Neural progenitor cell (in vitro differentiated cells): ENCODE measurements around the gene KCNC2. TPM values are rescaled to one million over a fixed set of nuclear protein-coding genes. Genes with fewer than 3 reads are reported as not detected.

ENCODE experiments used
- DNase-seq: peaks from one replicate; pipeline ENCODE4 v3.0.0-alpha.2; 2016; ENCODE audit warnings: low spot score
- H2AFZ ChIP-seq: fragments of 200-600 bp; sonication (generic); replicated peaks from 2 replicates; pipeline ENCODE4 v1.6.1; 2016; ENCODE audit warnings: antibody characterized with exemption
- H3F3A ChIP-seq: fragments of 200-600 bp; sonication (generic); 2 replicates; pipeline ENCODE4 v1.6.1; 2016; ENCODE audit warnings: antibody characterized with exemption, low read depth
- H3K27ac ChIP-seq: fragments of 200-600 bp; sonication (generic); 2 replicates; pipeline ENCODE4 v1.5.1; 2016; ENCODE audit warnings: mild to moderate bottlenecking
- H3K27me3 ChIP-seq: fragments of 200-600 bp; sonication (generic); 2 replicates; pipeline ENCODE4 v1.6.1; 2016; ENCODE audit warnings: mild to moderate bottlenecking, moderate library complexity
- H3K36me3 ChIP-seq: fragments of 200-600 bp; sonication (generic); 2 replicates; pipeline ENCODE4 v1.5.1; 2016
- H3K4me1 ChIP-seq: fragments of 200-600 bp; sonication (generic); 2 replicates; pipeline ENCODE4 v1.6.1; 2016; ENCODE audit warnings: mixed run types
- H3K4me2 ChIP-seq: fragments of 200-600 bp; sonication (generic); 2 replicates; pipeline ENCODE4 v1.6.1; 2016
- H3K4me3 ChIP-seq: fragments of 200-600 bp; sonication (generic); 2 replicates; pipeline ENCODE4 v1.5.1; 2016
- H3K79me2 ChIP-seq: fragments of 200-600 bp; sonication (generic); 2 replicates; pipeline ENCODE4 v1.6.1; 2016; ENCODE audit warnings: low read depth
- H3K9ac ChIP-seq: fragments of 200-600 bp; sonication (generic); 2 replicates; pipeline ENCODE4 v1.6.1; 2016
- H3K9me3 ChIP-seq: fragments of 200-600 bp; sonication (generic); 2 replicates; pipeline ENCODE4 v1.5.1; 2016; ENCODE audit warnings: low read depth
- H4K20me1 ChIP-seq: fragments of 200-600 bp; sonication (generic); 2 replicates; pipeline ENCODE4 v1.6.1; 2016; ENCODE audit warnings: low read depth
- H3K27ac Mint-ChIP-seq: 3 replicates; pipeline ENCODE4 v1.8.0; 2021; ENCODE audit warnings: mixed read lengths
- H3K27me3 Mint-ChIP-seq: 2 replicates; pipeline ENCODE4 v1.8.0; 2022; ENCODE audit warnings: low read depth, mild to moderate bottlenecking, inconsistent platforms, moderate library complexity, mixed read lengths; ENCODE audit not compliant: insufficient read depth
- H3K36me3 Mint-ChIP-seq: 3 replicates; pipeline ENCODE4 v1.8.0; 2021; ENCODE audit warnings: mixed read lengths
- H3K4me1 Mint-ChIP-seq: 3 replicates; pipeline ENCODE4 v1.8.0; 2021; ENCODE audit warnings: mixed read lengths
- H3K4me3 Mint-ChIP-seq: 3 replicates; pipeline ENCODE4 v1.8.0; 2021; ENCODE audit warnings: mild to moderate bottlenecking, moderate library complexity, mixed read lengths
- H3K9me3 Mint-ChIP-seq: 3 replicates; pipeline ENCODE4 v1.8.0; 2020; ENCODE audit warnings: mixed read lengths
- EZH2 ChIP-seq: fragments of 200-600 bp; sonication (generic); IDR thresholded peaks from 2 replicates; pipeline ENCODE4 v1.6.1; 2017; ENCODE audit warnings: antibody characterized with exemption, mild to moderate bottlenecking, moderate library complexity
- EZH2phosphoT487 ChIP-seq: fragments of 200-600 bp; sonication (generic); IDR thresholded peaks from 2 replicates; pipeline ENCODE4 v1.6.1; 2017; ENCODE audit warnings: antibody characterized with exemption
- total RNA-seq: library from RNA; depleted of rRNA; stranded (reverse); fragments of >200 nt; gene quantifications from 2 replicates; pipeline ENCODE4 v1.2.3, GENCODE V29; 2015; ENCODE audit warnings: low replicate concordance
- TF ChIP-seq, protein P1 (sequence below): fragments of 200-600 bp; sonication (generic); IDR thresholded peaks from 2 replicates; pipeline ENCODE4 v1.5.1; 2017; ENCODE audit warnings: antibody characterized with exemption, mild to moderate bottlenecking

KCNC2 gene
- total RNA-seq, 1 donor from 2014 or later: not detected

DNA sequence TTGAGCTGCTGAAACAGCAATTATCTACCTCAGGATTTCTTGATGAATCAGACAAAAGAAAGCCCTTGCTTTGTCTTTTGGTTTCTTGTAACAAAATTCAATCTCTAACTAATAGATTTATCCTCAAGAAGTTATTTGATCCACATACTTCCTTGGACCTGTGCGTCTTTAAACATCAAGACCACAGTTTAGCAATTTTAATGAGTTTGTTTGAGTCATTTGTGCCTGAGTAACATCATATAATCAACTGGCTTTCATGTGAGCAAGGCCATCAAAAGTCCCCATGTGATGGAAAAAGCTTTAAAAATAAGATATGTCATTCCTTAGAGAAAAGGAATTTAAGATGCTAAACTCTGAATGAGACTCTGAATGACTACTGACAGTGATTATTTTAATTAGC is 52.3 kb downstream of the KCNC2 start:
- no peak overlapping the region for H3K27ac ChIP-seq
- Mint-ChIP-seq H3K9me3 (no peaks in the 10 kb centered on the region), H3K27me3 (no peaks in the 10 kb centered on the region), H3K4me1 (no peaks in the 10 kb centered on the region), H3K27ac (no peak overlapping the region), H3K36me3 (no peaks in the 10 kb centered on the region), H3K4me3 (no peak overlapping the region)
- H2AFZ ChIP-seq: no peak overlapping the region
- no peaks in the 10 kb centered on the region for H3K4me1 ChIP-seq
- H3K9ac ChIP-seq: no peak overlapping the region
- H3F3A ChIP-seq: no peaks in the 10 kb centered on the region
- TF ChIP-seq EZH2phosphoT487: no peak
- TF ChIP-seq, protein P1, sequence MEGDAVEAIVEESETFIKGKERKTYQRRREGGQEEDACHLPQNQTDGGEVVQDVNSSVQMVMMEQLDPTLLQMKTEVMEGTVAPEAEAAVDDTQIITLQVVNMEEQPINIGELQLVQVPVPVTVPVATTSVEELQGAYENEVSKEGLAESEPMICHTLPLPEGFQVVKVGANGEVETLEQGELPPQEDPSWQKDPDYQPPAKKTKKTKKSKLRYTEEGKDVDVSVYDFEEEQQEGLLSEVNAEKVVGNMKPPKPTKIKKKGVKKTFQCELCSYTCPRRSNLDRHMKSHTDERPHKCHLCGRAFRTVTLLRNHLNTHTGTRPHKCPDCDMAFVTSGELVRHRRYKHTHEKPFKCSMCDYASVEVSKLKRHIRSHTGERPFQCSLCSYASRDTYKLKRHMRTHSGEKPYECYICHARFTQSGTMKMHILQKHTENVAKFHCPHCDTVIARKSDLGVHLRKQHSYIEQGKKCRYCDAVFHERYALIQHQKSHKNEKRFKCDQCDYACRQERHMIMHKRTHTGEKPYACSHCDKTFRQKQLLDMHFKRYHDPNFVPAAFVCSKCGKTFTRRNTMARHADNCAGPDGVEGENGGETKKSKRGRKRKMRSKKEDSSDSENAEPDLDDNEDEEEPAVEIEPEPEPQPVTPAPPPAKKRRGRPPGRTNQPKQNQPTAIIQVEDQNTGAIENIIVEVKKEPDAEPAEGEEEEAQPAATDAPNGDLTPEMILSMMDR: no peak
- no peak for TF ChIP-seq EZH2
- no peaks in the 10 kb centered on the region for H3K27me3 ChIP-seq
- H3K4me3 ChIP-seq: no peak overlapping the region
- H3K4me2 ChIP-seq: no peak overlapping the region
- no peak for DNase-seq
- no peaks in the 10 kb centered on the region for H3K9me3 ChIP-seq
- H3K79me2 ChIP-seq: no peaks in the 10 kb centered on the region
- H4K20me1 ChIP-seq: no peaks in the 10 kb centered on the region
- no peaks in the 10 kb centered on the region for H3K36me3 ChIP-seq

DNA sequence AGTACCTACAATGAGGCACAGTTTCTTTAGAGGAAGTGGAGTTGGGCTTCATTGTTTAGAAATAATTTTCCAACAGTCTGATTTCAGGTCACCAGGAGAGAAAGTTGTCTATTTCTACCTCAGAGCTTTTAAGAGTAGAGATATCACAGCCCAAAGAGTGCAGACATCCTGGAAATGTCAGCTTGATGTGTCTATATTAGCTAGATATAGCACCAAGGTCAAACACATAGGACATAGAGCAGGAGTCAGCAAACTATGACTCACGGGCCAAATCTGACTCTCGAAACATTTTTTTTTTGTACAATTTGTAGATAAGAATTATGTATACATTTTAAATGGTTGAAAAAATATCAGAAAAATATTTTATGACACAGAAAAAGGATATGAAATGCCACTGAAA is 53.7 kb downstream of the KCNC2 start:
- DNase-seq: no peak
- TF ChIP-seq EZH2phosphoT487: no peak
- TF ChIP-seq, protein P1: no peak
- TF ChIP-seq EZH2: no peak
- Histone ChIP-seq H3K4me2 (no peak overlapping the region), H3K4me1 (no peaks in the 10 kb centered on the region), H4K20me1 (no peaks in the 10 kb centered on the region), H3K4me3 (no peak overlapping the region), H2AFZ (no peak overlapping the region), H3K79me2 (no peaks in the 10 kb centered on the region), H3K27me3 (no peaks in the 10 kb centered on the region), H3K36me3 (no peaks in the 10 kb centered on the region), H3F3A (no peaks in the 10 kb centered on the region), H3K9ac (no peak overlapping the region), H3K27ac (no peak overlapping the region), H3K9me3 (no peaks in the 10 kb centered on the region)
- no peak overlapping the region for H3K27ac Mint-ChIP-seq
- no peaks in the 10 kb centered on the region for H3K27me3 Mint-ChIP-seq
- no peak overlapping the region for H3K4me3 Mint-ChIP-seq
- H3K9me3 Mint-ChIP-seq: no peaks in the 10 kb centered on the region
- H3K4me1 Mint-ChIP-seq: no peaks in the 10 kb centered on the region
- H3K36me3 Mint-ChIP-seq: no peaks in the 10 kb centered on the region

DNA sequence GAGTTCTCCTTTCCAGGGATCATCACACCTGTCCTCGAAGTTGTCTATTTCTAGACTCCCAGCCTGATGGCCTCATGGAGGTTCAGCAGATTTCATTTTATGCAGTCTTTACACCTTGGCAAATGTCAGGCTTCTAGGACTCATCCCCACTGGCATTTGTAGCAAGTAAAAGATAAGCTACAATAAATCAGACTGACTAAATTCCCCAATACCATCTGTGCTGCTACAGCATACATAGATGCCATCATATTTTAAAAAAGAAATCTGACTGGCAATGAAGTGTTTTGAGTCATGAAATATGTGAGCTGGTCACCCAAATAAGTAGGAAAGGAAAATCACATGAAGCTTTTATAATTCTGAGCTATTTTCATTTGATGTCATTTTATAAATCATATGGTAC is 55.3 kb downstream of the KCNC2 start:
- H3K27ac Mint-ChIP-seq: no peak overlapping the region
- DNase-seq: no peak
- Histone ChIP-seq H3K9me3 (no peaks in the 10 kb centered on the region), H3K4me2 (no peak overlapping the region), H3K9ac (no peak overlapping the region), H3K27me3 (no peaks in the 10 kb centered on the region), H3F3A (no peaks in the 10 kb centered on the region), H3K4me3 (no peak overlapping the region), H3K79me2 (no peaks in the 10 kb centered on the region), H3K27ac (no peak overlapping the region), H2AFZ (no peak overlapping the region), H4K20me1 (no peaks in the 10 kb centered on the region), H3K4me1 (no peaks in the 10 kb centered on the region), H3K36me3 (no peaks in the 10 kb centered on the region)
- no peaks in the 10 kb centered on the region for H3K36me3 Mint-ChIP-seq
- H3K9me3 Mint-ChIP-seq: no peaks in the 10 kb centered on the region
- H3K4me1 Mint-ChIP-seq: no peaks in the 10 kb centered on the region
- TF ChIP-seq EZH2: no peak
- TF ChIP-seq, protein P1: no peak
- TF ChIP-seq EZH2phosphoT487: no peak
- no peaks in the 10 kb centered on the region for H3K27me3 Mint-ChIP-seq
- H3K4me3 Mint-ChIP-seq: no peak overlapping the region

DNA sequence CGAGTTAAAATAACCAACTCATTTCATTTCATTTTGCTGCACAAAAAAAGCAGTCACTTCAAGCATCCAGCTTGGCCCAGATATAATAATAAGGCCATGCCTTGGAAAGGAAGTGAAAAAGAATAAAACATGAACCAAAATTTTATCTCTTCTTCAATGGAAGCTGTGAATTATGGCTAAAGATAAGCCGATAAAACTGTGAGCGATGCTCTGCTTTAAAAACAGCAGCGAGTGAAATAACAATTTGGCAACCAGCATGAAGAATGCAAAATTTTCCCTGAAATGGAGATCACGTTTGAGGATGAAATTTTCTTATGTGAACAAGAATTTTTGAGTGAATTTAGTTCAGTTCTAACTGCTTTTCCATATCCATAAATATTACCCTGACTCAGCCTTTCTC is 70.4 kb downstream of the KCNC2 start:
- H3K9ac ChIP-seq: no peak overlapping the region
- H3K4me3 ChIP-seq: no peak overlapping the region
- no peaks in the 10 kb centered on the region for H3K36me3 ChIP-seq
- no peak overlapping the region for H2AFZ ChIP-seq
- no peaks in the 10 kb centered on the region for H3F3A ChIP-seq
- no peaks in the 10 kb centered on the region for H4K20me1 ChIP-seq
- no peaks in the 10 kb centered on the region for H3K79me2 ChIP-seq
- no peaks in the 10 kb centered on the region for H3K9me3 ChIP-seq
- H3K36me3 Mint-ChIP-seq: no peaks in the 10 kb centered on the region
- H3K27me3 Mint-ChIP-seq: no peaks in the 10 kb centered on the region
- no peaks in the 10 kb centered on the region for H3K4me1 ChIP-seq
- H3K9me3 Mint-ChIP-seq: no peaks in the 10 kb centered on the region
- no peak for DNase-seq
- no peaks in the 10 kb centered on the region for H3K4me1 Mint-ChIP-seq
- H3K27ac Mint-ChIP-seq: no peak overlapping the region
- no peak overlapping the region for H3K4me3 Mint-ChIP-seq
- H3K4me2 ChIP-seq: no peak overlapping the region
- no peaks in the 10 kb centered on the region for H3K27me3 ChIP-seq
- TF ChIP-seq, protein P1: no peak
- TF ChIP-seq EZH2phosphoT487 (no peak), EZH2 (no peak)
- no peak overlapping the region for H3K27ac ChIP-seq
